Natural killer cell (primary cell): ENCODE data around the gene TRIM32. TPM values are rescaled to one million over a fixed set of nuclear protein-coding genes. Genes with fewer than 3 reads are reported as not detected.

Source experiments
- ATAC-seq, 3 donors: fragments of 150-1000 bp in 2 of 3; fragments of 200-7000 bp in 1 of 3; cut with Tn5 transposase; 1 replicate in 1 of 3; 2 replicates in 2 of 3; pipeline ENCODE4 v1.10.0; 2021; ENCODE audit warnings: mild to moderate bottlenecking in 2 of 3, moderate library complexity in 2 of 3
- DNase-seq, 2 donors: peaks; one replicate each; pipeline versions ENCODE4 v3.0.0 to v3.0.0-alpha.2; 2013 to 2021; ENCODE audit warnings: mixed read lengths in 1 of 2
- H3K27ac ChIP-seq: one replicate; pipeline ENCODE4 v1.5.1; 2013; ENCODE audit warnings: mild to moderate bottlenecking, low read length
- H3K27me3 ChIP-seq: one replicate; pipeline ENCODE4 v1.6.1; 2013; ENCODE audit warnings: low read length; ENCODE audit not compliant: control insufficient read depth, insufficient read depth
- H3K36me3 ChIP-seq: one replicate; pipeline ENCODE4 v1.6.1; 2013; ENCODE audit warnings: low read length; ENCODE audit not compliant: control insufficient read depth, insufficient read depth
- H3K4me1 ChIP-seq: one replicate; pipeline ENCODE4 v1.6.1; 2013; ENCODE audit warnings: low read length; ENCODE audit not compliant: control insufficient read depth, insufficient read depth
- H3K4me3 ChIP-seq: one replicate; pipeline ENCODE4 v1.5.1; 2013; ENCODE audit warnings: low read length
- H3K9me3 ChIP-seq: one replicate; pipeline ENCODE4 v1.6.1; 2013; ENCODE audit warnings: low read length; ENCODE audit not compliant: control insufficient read depth, insufficient read depth
- H3K27ac Mint-ChIP-seq, 2 donors: one replicate each; pipeline ENCODE4 v1.8.0; 2022; ENCODE audit warnings: mild to moderate bottlenecking in 2 of 2, mixed read lengths in 2 of 2, moderate library complexity in 1 of 2
- H3K27me3 Mint-ChIP-seq, 2 donors: one replicate each; pipeline ENCODE4 v1.8.0; 2022; ENCODE audit warnings: low read depth in 2 of 2, mixed read lengths in 2 of 2
- H3K36me3 Mint-ChIP-seq: one replicate; pipeline ENCODE4 v1.8.0; 2022; ENCODE audit warnings: mixed read lengths
- H3K4me1 Mint-ChIP-seq, 2 donors: one replicate each; pipeline ENCODE4 v1.8.0; 2022; ENCODE audit warnings: mixed read lengths in 2 of 2
- H3K4me3 Mint-ChIP-seq: one replicate; pipeline ENCODE4 v1.8.0; 2022; ENCODE audit warnings: mild to moderate bottlenecking, moderate library complexity, mixed read lengths
- H3K9me3 Mint-ChIP-seq, 2 donors: one replicate each; pipeline ENCODE4 v1.8.0; 2022; ENCODE audit warnings: mixed read lengths in 2 of 2
- WGBS: methylation state at CpG from one replicate; pipeline ENCODE4 v1.1.7; 2013; ENCODE audit warnings: missing lambda C conversion rate; ENCODE audit not compliant: insufficient coverage; 5-methylcytosine and 5-hydroxymethylcytosine counted together
- intact Hi-C: fragments of 100-400 bp; cut with micrococcal nuclease; formaldehyde crosslinking; loops from one replicate; pipeline ENCODE4 v1.14.2; 2022
- total RNA-seq, 4 donors: library from RNA; stranded (reverse); fragments of 120-200 nt in 1 of 4; gene quantifications; one replicate each; pipeline versions ENCODE4 v1.2.3 to v1.2.4, GENCODE V29; 2013 to 2022
- TF ChIP-seq, protein P1 (sequence below): fragments of 200-600 bp; IDR thresholded peaks from one replicate; pipeline ENCODE4 v1.8.0; 2022; ENCODE audit warnings: antibody characterized with exemption

Gene TRIM32
- total RNA-seq, 3 donors from 2014 or later (not counting 1 experiment from before 2014, with no cell fraction given), result 8.1 to 12.6 (median 10.8) TPM

DNA sequence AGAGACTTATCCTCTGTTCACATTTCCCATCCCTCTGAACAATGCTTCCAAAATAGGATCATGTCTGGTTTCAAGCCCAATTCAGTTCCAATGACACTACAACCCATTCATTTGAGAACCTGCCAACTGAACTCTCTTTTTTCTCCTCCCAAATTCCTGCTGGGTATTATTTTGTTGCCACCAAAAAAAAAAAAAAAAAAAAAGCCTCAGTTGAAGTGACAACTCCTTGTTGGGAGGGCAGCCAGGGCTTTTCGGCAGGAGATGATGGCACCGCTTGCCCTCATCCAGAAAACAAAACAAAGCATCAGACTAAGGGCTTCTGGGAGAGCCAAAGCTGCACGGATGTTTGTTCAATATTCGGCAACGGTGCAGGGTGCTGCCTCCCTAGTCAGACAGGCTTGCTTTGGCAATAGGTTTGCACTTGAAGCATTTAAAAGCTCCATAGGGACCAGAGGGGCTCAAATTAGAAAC, 30.6 kb upstream of the TRIM32 start:
- Mint-ChIP-seq H3K4me1 (no peaks in the 10 kb centered on the region), H3K36me3 (no peaks in the 10 kb centered on the region), H3K9me3 (no peaks in the 10 kb centered on the region), H3K27ac (no peak overlapping the region), H3K27me3 (no peaks in the 10 kb centered on the region), H3K4me3 (no peak overlapping the region)
- Histone ChIP-seq H3K4me3 (no peak overlapping the region), H3K4me1 (no peaks in the 10 kb centered on the region), H3K9me3 (no peaks in the 10 kb centered on the region), H3K27me3 (no peaks in the 10 kb centered on the region), H3K27ac (no peak overlapping the region), H3K36me3 (no peaks in the 10 kb centered on the region)
- ATAC-seq, result no peak
- 96% methylated on average over 5 of the region's 5 CpGs for WGBS
- DNase-seq, result no peak
- intact Hi-C loops, result no loop called here
- TF ChIP-seq, protein P1, sequence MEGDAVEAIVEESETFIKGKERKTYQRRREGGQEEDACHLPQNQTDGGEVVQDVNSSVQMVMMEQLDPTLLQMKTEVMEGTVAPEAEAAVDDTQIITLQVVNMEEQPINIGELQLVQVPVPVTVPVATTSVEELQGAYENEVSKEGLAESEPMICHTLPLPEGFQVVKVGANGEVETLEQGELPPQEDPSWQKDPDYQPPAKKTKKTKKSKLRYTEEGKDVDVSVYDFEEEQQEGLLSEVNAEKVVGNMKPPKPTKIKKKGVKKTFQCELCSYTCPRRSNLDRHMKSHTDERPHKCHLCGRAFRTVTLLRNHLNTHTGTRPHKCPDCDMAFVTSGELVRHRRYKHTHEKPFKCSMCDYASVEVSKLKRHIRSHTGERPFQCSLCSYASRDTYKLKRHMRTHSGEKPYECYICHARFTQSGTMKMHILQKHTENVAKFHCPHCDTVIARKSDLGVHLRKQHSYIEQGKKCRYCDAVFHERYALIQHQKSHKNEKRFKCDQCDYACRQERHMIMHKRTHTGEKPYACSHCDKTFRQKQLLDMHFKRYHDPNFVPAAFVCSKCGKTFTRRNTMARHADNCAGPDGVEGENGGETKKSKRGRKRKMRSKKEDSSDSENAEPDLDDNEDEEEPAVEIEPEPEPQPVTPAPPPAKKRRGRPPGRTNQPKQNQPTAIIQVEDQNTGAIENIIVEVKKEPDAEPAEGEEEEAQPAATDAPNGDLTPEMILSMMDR, result no peak

DNA sequence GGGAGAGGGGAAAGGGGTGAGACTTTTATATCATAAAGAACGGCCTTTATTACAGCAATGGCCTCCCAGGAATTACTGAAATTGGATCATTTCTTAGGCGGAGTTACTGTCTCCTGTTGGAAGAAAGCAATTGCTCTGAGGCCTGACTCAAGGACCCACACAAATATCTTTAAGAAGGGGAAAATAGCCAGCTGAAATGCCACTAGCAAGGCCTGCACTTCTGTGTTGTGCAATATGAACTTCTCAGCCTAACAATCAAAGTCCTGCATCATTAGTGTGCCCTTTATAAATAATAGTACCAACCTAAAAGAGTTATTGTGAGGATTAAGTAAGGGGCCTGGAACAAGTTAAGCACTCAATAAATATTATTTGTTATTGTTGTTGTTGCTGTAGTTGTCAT, 30.1 kb upstream of the TRIM32 start:
- intact Hi-C loops, result no loop called here
- H3K9me3 Mint-ChIP-seq, result no peaks in the 10 kb centered on the region

DNA sequence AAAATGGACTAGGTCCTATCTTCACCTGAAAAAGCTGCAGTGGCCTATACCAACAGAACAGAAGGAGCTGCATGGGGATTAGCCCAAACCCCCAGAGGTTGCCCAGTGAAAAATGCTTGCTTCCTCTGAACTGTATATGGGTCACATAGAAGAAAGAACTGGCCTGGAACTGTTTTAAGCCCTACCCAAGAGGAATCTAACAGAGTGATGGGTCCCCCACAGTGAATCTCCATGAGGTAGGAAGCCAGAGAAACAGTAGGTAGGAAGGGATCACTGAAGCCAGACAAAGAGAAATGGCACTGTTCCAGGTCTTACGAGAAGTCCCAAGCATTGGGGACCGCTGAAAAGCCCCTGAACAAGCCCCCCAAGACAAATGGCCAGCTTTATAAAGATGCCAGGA, 28.8 kb upstream of the TRIM32 start:
- no peaks in the 10 kb centered on the region for H3K9me3 ChIP-seq
- TF ChIP-seq, protein P1, result no peak
- no peak for ATAC-seq

More for the DNA sequence above, 30.1 kb upstream of the TRIM32 start:
- H3K27me3 ChIP-seq, result no peaks in the 10 kb centered on the region
- 89% methylated on average over 2 of the region's 2 CpGs for WGBS
- no peaks in the 10 kb centered on the region for H3K36me3 ChIP-seq
- Mint-ChIP-seq H3K27me3 (no peaks in the 10 kb centered on the region), H3K4me3 (no peak overlapping the region), H3K4me1 (no peaks in the 10 kb centered on the region), H3K36me3 (no peaks in the 10 kb centered on the region), H3K27ac (no peak overlapping the region)
- TF ChIP-seq, protein P1, result no peak
- no peaks in the 10 kb centered on the region for H3K9me3 ChIP-seq
- no peaks in the 10 kb centered on the region for H3K4me1 ChIP-seq
- H3K27ac ChIP-seq, result no peak overlapping the region
- no peak overlapping the region for H3K4me3 ChIP-seq
- DNase-seq (no peak), ATAC-seq (no peak)

More for the DNA sequence above, 28.8 kb upstream of the TRIM32 start:
- no peaks in the 10 kb centered on the region for H3K27me3 Mint-ChIP-seq
- H3K4me1 Mint-ChIP-seq, result no peaks in the 10 kb centered on the region
- H3K9me3 Mint-ChIP-seq, result no peaks in the 10 kb centered on the region
- WGBS, result 95% methylated on average over 2 of the region's 2 CpGs
- Histone ChIP-seq H3K27ac (no peak overlapping the region), H3K36me3 (no peaks in the 10 kb centered on the region), H3K4me1 (no peaks in the 10 kb centered on the region), H3K27me3 (no peaks in the 10 kb centered on the region), H3K4me3 (no peak overlapping the region)
- no peak for DNase-seq
- H3K36me3 Mint-ChIP-seq, result no peaks in the 10 kb centered on the region
- no peak overlapping the region for H3K4me3 Mint-ChIP-seq
- intact Hi-C loops, result no loop called here
- no peak overlapping the region for H3K27ac Mint-ChIP-seq
